DOHH2 (cell line): Measurements from ENCODE around the gene SSC5D.

ENCODE experiments used
- EZH2phosphoT487 ChIP-seq: fragments of 200-600 bp; sonication (generic); IDR thresholded peaks from 2 replicates; pipeline ENCODE4 v1.6.1; 2017; ENCODE audit warnings: borderline replicate concordance, mild to moderate bottlenecking, antibody characterized with exemption, low read length, moderate library complexity, mixed read lengths
- TF ChIP-seq, protein P1 (sequence below): fragments of 200-600 bp; sonication (generic); IDR thresholded peaks from one replicate; pipeline ENCODE4 v1.5.1; 2014; ENCODE audit warnings: antibody characterized with exemption, mild to moderate bottlenecking, low read depth, low read length; ENCODE audit not compliant: poor library complexity, severe bottlenecking

DNA sequence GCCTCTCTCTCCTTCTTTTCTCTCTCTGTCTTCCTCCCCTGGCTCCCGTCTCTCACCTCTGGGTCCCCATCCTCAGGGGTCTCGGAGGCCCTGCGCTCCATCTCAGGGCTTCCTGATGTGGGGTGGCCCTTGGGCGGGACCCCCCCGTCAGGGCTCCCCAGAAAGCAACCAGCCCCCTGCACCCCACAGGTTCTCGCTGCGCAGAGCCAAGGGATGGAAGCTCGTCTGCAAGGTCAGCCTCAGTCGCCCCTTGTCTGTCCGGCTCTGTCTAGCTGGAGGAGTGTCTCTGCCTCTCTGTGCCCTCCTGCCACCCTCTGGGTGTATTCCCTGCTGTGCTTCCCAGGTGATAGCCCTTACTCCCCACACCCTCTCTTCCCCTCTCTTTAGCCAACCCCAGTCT is 57.2 kb downstream of the SSC5D start, which contains the start of gene SBK3:
- TF ChIP-seq, protein P1, sequence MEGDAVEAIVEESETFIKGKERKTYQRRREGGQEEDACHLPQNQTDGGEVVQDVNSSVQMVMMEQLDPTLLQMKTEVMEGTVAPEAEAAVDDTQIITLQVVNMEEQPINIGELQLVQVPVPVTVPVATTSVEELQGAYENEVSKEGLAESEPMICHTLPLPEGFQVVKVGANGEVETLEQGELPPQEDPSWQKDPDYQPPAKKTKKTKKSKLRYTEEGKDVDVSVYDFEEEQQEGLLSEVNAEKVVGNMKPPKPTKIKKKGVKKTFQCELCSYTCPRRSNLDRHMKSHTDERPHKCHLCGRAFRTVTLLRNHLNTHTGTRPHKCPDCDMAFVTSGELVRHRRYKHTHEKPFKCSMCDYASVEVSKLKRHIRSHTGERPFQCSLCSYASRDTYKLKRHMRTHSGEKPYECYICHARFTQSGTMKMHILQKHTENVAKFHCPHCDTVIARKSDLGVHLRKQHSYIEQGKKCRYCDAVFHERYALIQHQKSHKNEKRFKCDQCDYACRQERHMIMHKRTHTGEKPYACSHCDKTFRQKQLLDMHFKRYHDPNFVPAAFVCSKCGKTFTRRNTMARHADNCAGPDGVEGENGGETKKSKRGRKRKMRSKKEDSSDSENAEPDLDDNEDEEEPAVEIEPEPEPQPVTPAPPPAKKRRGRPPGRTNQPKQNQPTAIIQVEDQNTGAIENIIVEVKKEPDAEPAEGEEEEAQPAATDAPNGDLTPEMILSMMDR: no peak
- no peak for TF ChIP-seq EZH2phosphoT487
